CD4-positive, alpha-beta T cell treated with Interleukin-6 at 100 ng/mL for 8 hours (primary cell): Measurements from ENCODE around the gene TINAGL1.

Experiments
- DNase-seq: peaks from one replicate; pipeline ENCODE4 v3.0.0-alpha.2; 2020; ENCODE audit warnings: mixed read lengths, low spot score

TINAGL1 gene

GRCh38 chr1:31607360-31607759 lies 31.0 kb downstream of the TINAGL1 start:
- no peak for DNase-seq

GRCh38 chr1:31609514-31610118 lies 33.3 kb downstream of the TINAGL1 start:
- DNase-seq = no peak

- DNase-seq = no peak
Measured at GRCh38 chr1:31614414-31615005, 38.2 kb downstream of the TINAGL1 start.

- no peak for DNase-seq
Measured at GRCh38 chr1:31615414-31615813, 39.1 kb downstream of the TINAGL1 start.

- no peak for DNase-seq
Measured at GRCh38 chr1:31615939-31616338, 39.6 kb downstream of the TINAGL1 start.

- DNase-seq = no peak
Measured at GRCh38 chr1:31617218-31617915, 41.1 kb downstream of the TINAGL1 start, which contains the start of gene HCRTR1. HCRTR1 (plus strand) TSS chr1:31617689; CDS start chr1:31619193, 1,504 bp downstream.

- peak; percentile 11 for DNase-seq
Measured at GRCh38 chr1:31617916-31618746, 41.8 kb downstream of the TINAGL1 start.

- no peak for DNase-seq
Measured at GRCh38 chr1:31618916-31619846, 42.9 kb downstream of the TINAGL1 start.

- no peak for DNase-seq
Measured at GRCh38 chr1:31620631-31621497, 44.5 kb downstream of the TINAGL1 start.

GRCh38 chr1:31621498-31621820 lies 45.1 kb downstream of the TINAGL1 start:
- DNase-seq = no peak

GRCh38 chr1:31621847-31622730 lies 45.8 kb downstream of the TINAGL1 start:
- DNase-seq = no peak

- no peak for DNase-seq
Measured at GRCh38 chr1:31623365-31623764, 47.0 kb downstream of the TINAGL1 start.

- DNase-seq = no peak
Measured at GRCh38 chr1:31624309-31624708, 48.0 kb downstream of the TINAGL1 start.

GRCh38 chr1:31624731-31625514 lies 48.6 kb downstream of the TINAGL1 start:
- no peak for DNase-seq

GRCh38 chr1:31625561-31626222 lies 49.4 kb downstream of the TINAGL1 start:
- DNase-seq = no peak

GRCh38 chr1:31626223-31627207 lies 50.2 kb downstream of the TINAGL1 start:
- DNase-seq = no peak
